DND-41 (cell line): ENCODE data around the gene MOGAT1.

Source experiments
- EZH2 ChIP-seq: IDR thresholded peaks from 3 replicates; pipeline ENCODE4 v1.6.1; 2012; ENCODE audit warnings: borderline replicate concordance, low read depth, mild to moderate bottlenecking, moderate library complexity, low read length, inconsistent platforms; ENCODE audit not compliant: severe bottlenecking
- TF ChIP-seq, protein P1 (sequence below): IDR thresholded peaks from 2 replicates; pipeline ENCODE4 v1.5.1; 2012; ENCODE audit warnings: borderline replicate concordance, low read length, moderate library complexity, mild to moderate bottlenecking; ENCODE audit not compliant: poor library complexity, severe bottlenecking; ENCODE audit errors: extremely low read depth

- TF ChIP-seq, protein P1, sequence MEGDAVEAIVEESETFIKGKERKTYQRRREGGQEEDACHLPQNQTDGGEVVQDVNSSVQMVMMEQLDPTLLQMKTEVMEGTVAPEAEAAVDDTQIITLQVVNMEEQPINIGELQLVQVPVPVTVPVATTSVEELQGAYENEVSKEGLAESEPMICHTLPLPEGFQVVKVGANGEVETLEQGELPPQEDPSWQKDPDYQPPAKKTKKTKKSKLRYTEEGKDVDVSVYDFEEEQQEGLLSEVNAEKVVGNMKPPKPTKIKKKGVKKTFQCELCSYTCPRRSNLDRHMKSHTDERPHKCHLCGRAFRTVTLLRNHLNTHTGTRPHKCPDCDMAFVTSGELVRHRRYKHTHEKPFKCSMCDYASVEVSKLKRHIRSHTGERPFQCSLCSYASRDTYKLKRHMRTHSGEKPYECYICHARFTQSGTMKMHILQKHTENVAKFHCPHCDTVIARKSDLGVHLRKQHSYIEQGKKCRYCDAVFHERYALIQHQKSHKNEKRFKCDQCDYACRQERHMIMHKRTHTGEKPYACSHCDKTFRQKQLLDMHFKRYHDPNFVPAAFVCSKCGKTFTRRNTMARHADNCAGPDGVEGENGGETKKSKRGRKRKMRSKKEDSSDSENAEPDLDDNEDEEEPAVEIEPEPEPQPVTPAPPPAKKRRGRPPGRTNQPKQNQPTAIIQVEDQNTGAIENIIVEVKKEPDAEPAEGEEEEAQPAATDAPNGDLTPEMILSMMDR, result no peak
- no peak for TF ChIP-seq EZH2
Measured at GRCh38 chr2:222739939-222740338, 68.5 kb downstream of the MOGAT1 start.
